ENCODE measurements around the gene ATXN1.

ATXN1 gene

GRCh38 chr6:16375843-16376242 is 385.4 kb downstream of the ATXN1 start:
- in situ Hi-C loops (cut with MboI; ENCODE audit: low sequenced_read_pairs) = no loop called here

- in situ Hi-C loops (cut with MboI; ENCODE audit: low sequenced_read_pairs) = no loop called here
Measured at GRCh38 chr6:16375206-16375605, 386.1 kb downstream of the ATXN1 start.

GRCh38 chr6:16374461-16375200 is 386.6 kb downstream of the ATXN1 start:
- in situ Hi-C loops (cut with MboI; ENCODE audit: low sequenced_read_pairs) = no loop called here

GRCh38 chr6:16374016-16374415 is 387.2 kb downstream of the ATXN1 start:
- in situ Hi-C loops (cut with MboI; ENCODE audit: low sequenced_read_pairs) = no loop called here

- in situ Hi-C loops (cut with MboI; ENCODE audit: low sequenced_read_pairs) = no loop called here
Measured at GRCh38 chr6:16372029-16372776, 389.1 kb downstream of the ATXN1 start.

GRCh38 chr6:16371401-16371800 is 389.9 kb downstream of the ATXN1 start:
- in situ Hi-C loops (cut with MboI; ENCODE audit: low sequenced_read_pairs) = no loop called here

- in situ Hi-C loops (cut with MboI; ENCODE audit: low sequenced_read_pairs) = no loop called here
Measured at GRCh38 chr6:16370943-16371342, 390.3 kb downstream of the ATXN1 start.

GRCh38 chr6:16369989-16370388 is 391.3 kb downstream of the ATXN1 start:
- in situ Hi-C loops (cut with MboI; ENCODE audit: low sequenced_read_pairs) = no loop called here

GRCh38 chr6:16369140-16369745 is 392.0 kb downstream of the ATXN1 start:
- in situ Hi-C loops (cut with MboI; ENCODE audit: low sequenced_read_pairs) = no loop called here

GRCh38 chr6:16367571-16367970 is 393.7 kb downstream of the ATXN1 start:
- in situ Hi-C loops (cut with MboI; ENCODE audit: low sequenced_read_pairs) = no loop called here

GRCh38 chr6:16363749-16364148 is 397.5 kb downstream of the ATXN1 start:
- in situ Hi-C loops (cut with MboI; ENCODE audit: low sequenced_read_pairs) = no loop called here

- in situ Hi-C loops (cut with MboI; ENCODE audit: low sequenced_read_pairs) = no loop called here
Measured at GRCh38 chr6:16362819-16363589, 398.3 kb downstream of the ATXN1 start.

- in situ Hi-C loops (cut with MboI; ENCODE audit: low sequenced_read_pairs) = no loop called here
Measured at GRCh38 chr6:16362296-16362695, 399.0 kb downstream of the ATXN1 start.

GRCh38 chr6:16361861-16362260 is 399.4 kb downstream of the ATXN1 start:
- in situ Hi-C loops (cut with MboI; ENCODE audit: low sequenced_read_pairs) = no loop called here

- in situ Hi-C loops (cut with MboI; ENCODE audit: low sequenced_read_pairs) = no loop called here
Measured at GRCh38 chr6:16361121-16361520, 400.1 kb downstream of the ATXN1 start.

GRCh38 chr6:16360365-16360764 is 400.9 kb downstream of the ATXN1 start:
- in situ Hi-C loops (cut with MboI; ENCODE audit: low sequenced_read_pairs) = no loop called here

GRCh38 chr6:16359563-16359962 is 401.7 kb downstream of the ATXN1 start:
- in situ Hi-C loops (cut with MboI; ENCODE audit: low sequenced_read_pairs) = no loop called here

- in situ Hi-C loops (cut with MboI; ENCODE audit: low sequenced_read_pairs) = no loop called here
Measured at GRCh38 chr6:16358531-16359138, 402.6 kb downstream of the ATXN1 start.

- in situ Hi-C loops (cut with MboI; ENCODE audit: low sequenced_read_pairs) = no loop called here
Measured at GRCh38 chr6:16355699-16356446, 405.4 kb downstream of the ATXN1 start.

GRCh38 chr6:16355238-16355637 is 406.0 kb downstream of the ATXN1 start:
- in situ Hi-C loops (cut with MboI; ENCODE audit: low sequenced_read_pairs) = no loop called here
